B cell (primary cell): ENCODE measurements around the gene VEZT. TPM values are rescaled to one million over a fixed set of nuclear protein-coding genes. Genes with fewer than 3 reads are reported as not detected.

ENCODE experiments used
- ATAC-seq: fragments of 200-7000 bp; cut with Tn5 transposase; one replicate; pipeline ENCODE4 v1.10.0; 2021; ENCODE audit warnings: low read depth, mild to moderate bottlenecking, moderate number of reproducible peaks, moderate library complexity
- CTCF ChIA-PET: fragments of 350-600 bp; sonication (Branson Sonifier 250); formaldehyde crosslinking; loops from one replicate; lab custom pipeline; 2021; ENCODE audit warnings: antibody characterized with exemption, inconsistent platforms; lab: Charles Lee
- POLR2A ChIA-PET: fragments of 350-600 bp; sonication (Branson Sonifier 250); formaldehyde crosslinking; loops from one replicate; lab custom pipeline; 2021; ENCODE audit warnings: antibody characterized with exemption; lab: Charles Lee
- DNase-seq: peaks from one replicate; pipeline ENCODE4 v3.0.0; 2013
- H2AFZ ChIP-seq: 2 replicates; pipeline ENCODE4 v1.6.1; 2012; ENCODE audit warnings: mild to moderate bottlenecking, low read depth, low read length; ENCODE audit not compliant: insufficient read depth, poor library complexity, severe bottlenecking
- H3K27ac ChIP-seq, 2 donors: 1 replicate in 1 of 2; 2 replicates in 1 of 2; pipeline ENCODE4 v1.5.1; 2012 to 2013; ENCODE audit warnings: low read length in 2 of 2, mild to moderate bottlenecking in 2 of 2, moderate library complexity in 1 of 2
- H3K27me3 ChIP-seq, 4 experiments: fragments of 200-600 bp in 1 of 4; sonication (generic) in 1 of 4; replicated peaks in 1 of 4; 1 replicate in 2 of 4; 2 replicates in 2 of 4; pipeline versions ENCODE4 v1.6.1 to v1.7.0; 2013 to 2016; ENCODE audit warnings: low read length in 3 of 4, mild to moderate bottlenecking in 2 of 4, mixed read lengths in 1 of 4, moderate library complexity in 1 of 4; ENCODE audit not compliant: insufficient read depth in 4 of 4, control insufficient read depth in 3 of 4; ENCODE audit errors: control extremely low read depth in 1 of 4
- H3K36me3 ChIP-seq, 2 experiments: replicated peaks in 1 of 2; 1 replicate in 1 of 2; 2 replicates in 1 of 2; pipeline versions ENCODE4 v1.6.1 to v1.7.1; 2013; ENCODE audit warnings: low read length in 1 of 2; ENCODE audit not compliant: insufficient read depth in 2 of 2, control insufficient read depth in 1 of 2; ENCODE audit errors: control extremely low read depth in 1 of 2, extremely low read depth in 1 of 2
- H3K4me1 ChIP-seq, 2 donors: fragments of 200-600 bp in 1 of 2; sonication (generic) in 1 of 2; 1 replicate in 1 of 2; 2 replicates in 1 of 2; pipeline versions ENCODE4 v1.5.1 to v1.6.1; 2013 to 2017; ENCODE audit warnings: low read length in 2 of 2; ENCODE audit not compliant: control insufficient read depth in 2 of 2, insufficient read depth in 2 of 2
- H3K4me2 ChIP-seq: replicated peaks from 2 replicates; pipeline ENCODE3; 2012; ENCODE audit warnings: mild to moderate bottlenecking, low read depth, low read length; ENCODE audit not compliant: poor library complexity, severe bottlenecking
- H3K4me3 ChIP-seq, 5 experiments: fragments of 200-600 bp in 1 of 5; sonication (generic) in 1 of 5; 1 replicate in 3 of 5; 2 replicates in 2 of 5; pipeline versions ENCODE4 v1.5.1 to v1.7.0; 2011 to 2016; ENCODE audit warnings: low read length in 4 of 5, mild to moderate bottlenecking in 4 of 5, low read depth in 2 of 5, control low read depth in 1 of 5, moderate library complexity in 1 of 5; ENCODE audit not compliant: insufficient read depth in 1 of 5; ENCODE audit errors: control extremely low read depth in 1 of 5, extremely low read depth in 1 of 5
- H3K79me2 ChIP-seq: fragments of 200-600 bp; sonication (generic); one replicate; pipeline ENCODE4 v1.6.0; 2016; ENCODE audit warnings: low read length; ENCODE audit not compliant: control insufficient read depth, insufficient read depth
- H3K9ac ChIP-seq: fragments of 200-600 bp; sonication (generic); 2 replicates; pipeline ENCODE4 v1.6.1; 2017; ENCODE audit warnings: mild to moderate bottlenecking, low read length, moderate library complexity
- H3K9me3 ChIP-seq, 3 donors: one replicate each; pipeline versions ENCODE4 v1.6.1 to v1.7.1; 2013; ENCODE audit warnings: low read length in 2 of 3; ENCODE audit not compliant: control insufficient read depth in 2 of 3, insufficient read depth in 1 of 3; ENCODE audit errors: control extremely low read depth in 1 of 3
- H4K20me1 ChIP-seq: 2 replicates; pipeline ENCODE4 v1.6.0; 2012; ENCODE audit warnings: mild to moderate bottlenecking, low read length; ENCODE audit not compliant: insufficient read depth, control insufficient read depth, poor library complexity, severe bottlenecking
- H3K27ac Mint-ChIP-seq: one replicate; pipeline ENCODE4 v1.8.0; 2021; ENCODE audit warnings: mixed read lengths
- H3K27me3 Mint-ChIP-seq: one replicate; pipeline ENCODE4 v1.8.0; 2021; ENCODE audit warnings: mixed read lengths
- H3K4me1 Mint-ChIP-seq: one replicate; pipeline ENCODE4 v1.8.0; 2021; ENCODE audit warnings: mixed read lengths
- H3K4me3 Mint-ChIP-seq: one replicate; pipeline ENCODE4 v1.8.0; 2021; ENCODE audit warnings: mixed read lengths
- H3K9me3 Mint-ChIP-seq: one replicate; pipeline ENCODE4 v1.8.0; 2022; ENCODE audit warnings: mixed read lengths; ENCODE audit not compliant: insufficient read depth
- CTCF ChIP-seq: fragments of 200-600 bp; IDR thresholded peaks from one replicate; pipeline ENCODE4 v1.8.0; 2022; ENCODE audit warnings: antibody characterized with exemption, mild to moderate bottlenecking
- EZH2 ChIP-seq: IDR thresholded peaks from 2 replicates; pipeline ENCODE4 v1.6.1; 2012; ENCODE audit warnings: borderline replicate concordance, low read depth, mild to moderate bottlenecking, moderate library complexity, low read length; ENCODE audit not compliant: insufficient read depth, poor library complexity, severe bottlenecking
- WGBS: methylation state at CpG from one replicate; pipeline ENCODE4 v1.1.5; 2013; ENCODE audit warnings: missing lambda C conversion rate; ENCODE audit not compliant: insufficient coverage; 5-methylcytosine and 5-hydroxymethylcytosine counted together
- intact Hi-C: fragments of 100-400 bp; cut with micrococcal nuclease; formaldehyde crosslinking; loops from one replicate; pipeline ENCODE4 v1.10.0; 2022
- polyA plus RNA-seq: library from polyadenylated mRNA; depleted of rRNA; stranded (reverse); fragments of >200 nt; gene quantifications from 2 replicates; pipeline ENCODE4 v1.2.3, GENCODE V29; 2012
- total RNA-seq, 2 donors: library from RNA; stranded (reverse); fragments of 120-200 nt in 1 of 2; gene quantifications; 1 replicate in 1 of 2; 2 replicates in 1 of 2; pipeline versions ENCODE4 v1.2.3 to v1.2.4, GENCODE V29; 2013 to 2022

VEZT gene
- total and polyA plus RNA-seq, 2 donors (not counting 1 experiment from before 2014, with no cell fraction given): 19.9 to 61.8 TPM

GRCh38 chr12:95282266-95282665, 64.7 kb downstream of the VEZT start:
- no peaks in the 10 kb centered on the region for H3K79me2 ChIP-seq
- CTCF ChIA-PET: no interaction called here
- Mint-ChIP-seq H3K9me3 (no peaks in the 10 kb centered on the region), H3K4me1 (no peaks in the 10 kb centered on the region), H3K4me3 (no peak overlapping the region), H3K27ac (no peak overlapping the region), H3K27me3 (no peaks in the 10 kb centered on the region)
- no peak overlapping the region for H3K4me2 ChIP-seq
- ATAC-seq: no peak
- 100% methylated on average over 5 of the region's 6 CpGs for WGBS
- H3K4me3 ChIP-seq: no peak overlapping the region
- H3K27ac ChIP-seq: no peak overlapping the region
- intact Hi-C loops: loop anchor here (10.0 kb wide), 2 partner anchors 167 to 203 kb away; no protein-coding TSS in a partner anchor
- H3K4me1 ChIP-seq: no peaks in the 10 kb centered on the region
- H4K20me1 ChIP-seq: no peaks in the 10 kb centered on the region
- H2AFZ ChIP-seq: no peak overlapping the region
- TF ChIP-seq EZH2: no peak
- TF ChIP-seq CTCF: no peak
- POLR2A ChIA-PET: no interaction called here
- no peak for DNase-seq
- no peaks in the 10 kb centered on the region for H3K27me3 ChIP-seq
- no peak overlapping the region for H3K9ac ChIP-seq
- H3K9me3 ChIP-seq: no peaks in the 10 kb centered on the region
- peaks cover 3 to 46% of the 10 kb centered on the region in 2 experiments for H3K36me3 ChIP-seq

DNA sequence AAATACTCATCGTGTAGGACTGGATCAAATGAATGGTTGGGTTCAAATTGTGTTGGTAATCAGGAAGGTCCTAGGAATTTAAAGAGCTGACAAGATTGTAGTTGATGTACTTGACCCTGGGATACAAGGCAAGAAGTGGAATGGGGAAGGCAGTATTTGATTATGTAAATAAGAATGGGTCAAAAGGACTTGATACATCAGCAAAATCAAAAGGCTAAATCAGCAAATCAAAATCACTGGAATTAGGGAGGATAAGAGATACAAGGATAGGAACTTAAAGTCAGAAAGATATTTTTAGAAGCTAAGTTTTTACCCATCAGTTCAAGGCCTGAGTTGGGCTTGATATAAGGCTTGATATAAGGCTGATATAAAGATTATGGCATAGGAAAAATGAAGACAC, 65.8 kb downstream of the VEZT start:
- Mint-ChIP-seq H3K4me3 (no peak overlapping the region), H3K9me3 (no peaks in the 10 kb centered on the region), H3K27me3 (no peaks in the 10 kb centered on the region), H3K27ac (no peak overlapping the region), H3K4me1 (no peaks in the 10 kb centered on the region)
- no peaks in the 10 kb centered on the region for H4K20me1 ChIP-seq
- H3K4me3 ChIP-seq: no peak overlapping the region
- no peak overlapping the region for H2AFZ ChIP-seq
- H3K36me3 ChIP-seq: peaks cover 0 to 36% of the 10 kb centered on the region in 2 experiments
- ATAC-seq (no peak), DNase-seq (no peak)
- intact Hi-C loops: loop anchor here (10.0 kb wide), 2 partner anchors 169 to 201 kb away; no protein-coding TSS in a partner anchor
- POLR2A ChIA-PET: no interaction called here
- no peaks in the 10 kb centered on the region for H3K4me1 ChIP-seq
- CTCF ChIA-PET: interaction anchor here (0.5 kb wide), 1 partner anchor 433 kb away, joined by 3 read pairs; no protein-coding TSS in a partner anchor
- H3K4me2 ChIP-seq: no peak overlapping the region
- WGBS: no CpG with 5 or more reads among the region's 1 CpG
- no peak for TF ChIP-seq EZH2
- H3K27ac ChIP-seq: no peak overlapping the region
- no peaks in the 10 kb centered on the region for H3K9me3 ChIP-seq
- H3K27me3 ChIP-seq: no peaks in the 10 kb centered on the region
- H3K9ac ChIP-seq: no peak overlapping the region
- no peaks in the 10 kb centered on the region for H3K79me2 ChIP-seq
